ENCODE data around the gene IL26. TPM values are rescaled to one million over a fixed set of nuclear protein-coding genes. Genes with fewer than 3 reads are reported as not detected.

IL26 gene
- polyA plus RNA-seq, 2 of the 4 experiments (the other 2 are of a cell fraction) = not detected

DNA sequence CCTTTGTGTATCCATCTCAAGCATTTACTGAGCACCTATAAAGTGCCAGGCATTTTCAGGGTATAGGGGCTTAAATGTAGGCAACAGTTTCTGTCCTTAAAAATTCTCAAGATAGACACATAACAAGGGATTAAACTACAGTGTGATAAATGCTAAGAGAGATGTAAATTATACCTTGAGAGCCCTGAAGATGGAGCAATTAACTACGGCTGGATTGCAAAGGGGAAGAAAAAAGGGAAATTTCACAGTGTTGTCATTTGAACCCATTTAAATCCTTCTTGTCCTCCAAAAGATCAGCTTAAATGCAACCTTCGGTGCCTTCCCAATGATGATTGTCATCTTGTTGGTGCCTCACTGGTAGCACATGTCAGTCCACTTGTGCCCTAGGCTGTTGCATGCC, 11.5 kb upstream of the IL26 start:
- peak in 1 of 2 experiments; percentile 35; a peak in 2 of 6 replicates for ATAC-seq
- 69% methylated on average over 2 of the region's 2 CpGs for WGBS (ENCODE audit: missing lambda C conversion rate)
- no peak for DNase-seq (ENCODE audit: low read depth in 1 of 2, low spot score in 1 of 2)
- Histone ChIP-seq H3K4me3 (peak overlapping the region; percentile 39), H3K27ac (peak overlapping the region in 1 of 2 experiments; percentile 58; a peak in 3 of 6 replicates), H3K4me1 (peaks cover 15% of the 10 kb centered on the region; the same call in 2 of the 3 replicates), H3K9me3 (no peaks in the 10 kb centered on the region), H3K4me2 (peak overlapping the region; percentile 92)
- CTCF ChIA-PET = interaction anchor here (1.5 kb wide), 1 partner anchor 14 kb away, joined by 11 read pairs; no protein-coding TSS in a partner anchor
- no peak for FAIRE-seq
- TF ChIP-seq SREBF2 (IDR thresholded peaks at IDR 0.05) (no peak), PHF8 (IDR thresholded peaks at IDR 0.05; ENCODE audit: borderline replicate concordance, low read depth) (no peak), FOSL2 (IDR thresholded peaks at IDR 0.05) (no peak), FOSL2 (CRISPR knock-in tag; IDR thresholded peaks at IDR 0.05) (no peak), ESRRA (IDR thresholded peaks at IDR 0.05; ENCODE audit: borderline replicate concordance, low read length) (no peak), CHD2 (IDR thresholded peaks at IDR 0.05; ENCODE audit: low read length, partially characterized antibody) (no peak), ZNF302 (CRISPR knock-in tag; IDR thresholded peaks at IDR 0.05) (no peak), NFE2L2 (conservative IDR thresholded peaks at IDR 0.05; ENCODE audit: low read length) (no peak), HDAC2 (IDR thresholded peaks at IDR 0.05) (no peak), RARB (CRISPR knock-in tag; IDR thresholded peaks at IDR 0.05) (no peak), ELK1 (IDR thresholded peaks at IDR 0.05; ENCODE audit: low read depth, low read length) (no peak), SMC3 (IDR thresholded peaks at IDR 0.05) (no peak), REST (IDR thresholded peaks at IDR 0.05) (no peak), CEBPB (IDR thresholded peaks at IDR 0.05) (no peak), EP300 (IDR thresholded peaks at IDR 0.05) (no peak), CHD4 (IDR thresholded peaks at IDR 0.05; ENCODE audit: borderline replicate concordance) (no peak)
- POLR2A ChIA-PET = no interaction called here

DNA sequence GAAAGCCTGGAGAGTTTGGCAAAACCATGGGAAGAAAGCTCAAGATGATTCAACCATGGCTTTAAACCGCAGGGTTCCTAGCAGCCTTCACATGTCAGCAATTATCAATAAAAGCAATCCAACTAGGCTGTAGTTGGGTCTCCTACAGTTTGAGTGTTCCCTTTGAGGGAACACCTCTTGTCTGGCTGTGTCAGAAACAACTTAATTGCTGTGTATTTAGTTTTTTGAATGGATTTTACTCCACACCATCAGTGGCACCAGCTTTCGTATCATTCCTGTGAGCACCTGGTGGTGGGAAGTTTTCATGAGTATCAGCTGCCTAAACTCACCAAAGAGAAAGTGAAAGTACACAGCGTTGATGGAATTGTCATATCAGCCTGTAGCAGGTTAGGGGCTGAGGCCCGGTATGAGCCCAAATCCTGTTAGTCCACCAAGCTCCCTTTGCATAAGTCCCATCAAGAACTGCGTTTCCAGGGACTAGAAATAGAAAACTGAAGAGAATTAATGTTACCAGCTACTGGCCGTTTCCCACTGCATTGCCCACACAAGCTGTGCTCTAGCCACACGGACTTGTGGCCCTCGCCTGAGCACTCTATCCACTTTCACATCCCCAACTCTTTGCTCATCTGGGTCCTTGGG, 10.9 kb upstream of the IL26 start:
- CTCF ChIA-PET = interaction anchor here (0.7 to 1.5 kb wide), 3 partner anchors 9 to 196 kb away, joined by 3 to 11 read pairs (median 3); no protein-coding TSS in a partner anchor

GRCh38 chr12:68235576-68235975, 10.0 kb upstream of the IL26 start:
- H3K4me1 ChIP-seq = peaks cover 15% of the 10 kb centered on the region; the same call in 2 of the 3 replicates
- no peak overlapping the region for H3K4me3 ChIP-seq
- no peak overlapping the region for H3K4me2 ChIP-seq
- ATAC-seq (no peak), FAIRE-seq (no peak), DNase-seq (ENCODE audit: low read depth in 1 of 2, low spot score in 1 of 2) (no peak)
- ChIA-PET POLR2A (no interaction called here), CTCF (interaction anchor here (0.7 to 1.0 kb wide), 2 partner anchors 10 to 195 kb away, joined by 3 read pairs; no protein-coding TSS in a partner anchor)
- no peaks in the 10 kb centered on the region for H3K9me3 ChIP-seq
- H3K27ac ChIP-seq = no peak overlapping the region
- TF ChIP-seq POLR2A (IDR thresholded peaks at IDR 0.05; ENCODE audit: low read length) = no peak
- TF ChIP-seq RCOR1 (IDR thresholded peaks at IDR 0.05; ENCODE audit: low read depth, low read length) = no peak
- no peak for TF ChIP-seq CHD2 (IDR thresholded peaks at IDR 0.05; ENCODE audit: low read length, partially characterized antibody)
- WGBS (ENCODE audit: missing lambda C conversion rate) = 80% methylated on average over 2 of the region's 2 CpGs

More for the DNA sequence above, 10.9 kb upstream of the IL26 start:
- POLR2A ChIA-PET = no interaction called here
- ATAC-seq = peak; percentile 45 to 76; a peak in 5 of 6 replicates
- Histone ChIP-seq H3K4me3 (peak overlapping the region; percentile 39), H3K27ac (peak overlapping the region; percentile 15 to 58; a peak in 3 of 6 replicates), H3K4me2 (peak overlapping the region; percentile 92), H3K9me3 (no peaks in the 10 kb centered on the region), H3K4me1 (peaks cover 15% of the 10 kb centered on the region; the same call in 2 of the 3 replicates)
- FAIRE-seq = no peak
- TF ChIP-seq CBX8 (IDR thresholded peaks at IDR 0.05) = no peak
- peak in 1 of 2 experiments; percentile 28 for DNase-seq (ENCODE audit: low read depth in 1 of 2, low spot score in 1 of 2)
- whole genome bisulfite sequencing (ENCODE audit: missing lambda C conversion rate) = 31% methylated on average over 8 of the region's 8 CpGs

Measured in A549 (cell line).